ENCODE results near the gene CHIC1. TPM values are rescaled to one million over a fixed set of nuclear protein-coding genes. Genes with fewer than 3 reads are reported as not detected.
"Not testable (repeated sequence)": the region's sequence is repeated elsewhere in the genome, so short reads cannot be mapped to it uniquely, and the experiment has no call there.

CHIC1 gene
- total RNA-seq, 1 donor from 2014 or later = 5.6 TPM

- no peak overlapping the region for H3K4me3 Mint-ChIP-seq (ENCODE audit: unreplicated experiment)
- no peaks in the 10 kb centered on the region for H3K9me3 Mint-ChIP-seq (ENCODE audit: unreplicated experiment)
- peaks cover 2% of the 10 kb centered on the region for H3K4me1 Mint-ChIP-seq (ENCODE audit: low read depth, unreplicated experiment)
- no peak for DNase-seq
- TF ChIP-seq CTCF (IDR thresholded peaks at IDR 0.05; ENCODE audit: partially characterized antibody, unreplicated experiment) = no peak
- H3K27me3 Mint-ChIP-seq (ENCODE audit: unreplicated experiment) = peaks cover 1% of the 10 kb centered on the region
- peaks cover 20% of the 10 kb centered on the region for H3K36me3 Mint-ChIP-seq (ENCODE audit: unreplicated experiment)
- no peak overlapping the region for H3K27ac Mint-ChIP-seq (ENCODE audit: unreplicated experiment)
Measured at GRCh38 chrX:73615022-73615421, 52.0 kb downstream of the CHIC1 start.

DNA sequence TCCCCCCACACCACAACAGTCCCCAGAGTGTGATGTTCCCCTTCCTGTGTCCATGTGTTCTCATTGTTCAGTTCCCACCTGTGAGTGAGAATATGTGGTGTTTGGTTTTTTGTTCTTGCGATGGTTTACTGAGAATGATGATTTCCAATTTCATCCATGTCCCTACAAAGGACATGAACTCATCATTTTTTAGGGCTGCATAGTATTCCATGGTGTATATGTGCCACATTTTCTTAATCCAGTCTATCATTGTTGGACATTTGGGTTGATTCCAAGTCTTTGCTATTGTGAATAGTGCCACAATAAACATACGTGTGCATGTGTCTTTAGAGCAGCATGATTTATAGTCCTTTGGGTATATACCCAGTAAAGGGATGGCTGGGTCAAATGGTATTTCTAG lies 78.7 kb downstream of the CHIC1 start:
- H3K4me1 Mint-ChIP-seq (ENCODE audit: low read depth, unreplicated experiment); H3K27ac Mint-ChIP-seq (ENCODE audit: unreplicated experiment); H3K27me3 Mint-ChIP-seq (ENCODE audit: unreplicated experiment); H3K9me3 Mint-ChIP-seq (ENCODE audit: unreplicated experiment); DNase-seq; H3K4me3 Mint-ChIP-seq (ENCODE audit: unreplicated experiment): not testable (repeated sequence)
- peaks cover 24% of the 10 kb centered on the region for H3K36me3 Mint-ChIP-seq (ENCODE audit: unreplicated experiment)

DNA sequence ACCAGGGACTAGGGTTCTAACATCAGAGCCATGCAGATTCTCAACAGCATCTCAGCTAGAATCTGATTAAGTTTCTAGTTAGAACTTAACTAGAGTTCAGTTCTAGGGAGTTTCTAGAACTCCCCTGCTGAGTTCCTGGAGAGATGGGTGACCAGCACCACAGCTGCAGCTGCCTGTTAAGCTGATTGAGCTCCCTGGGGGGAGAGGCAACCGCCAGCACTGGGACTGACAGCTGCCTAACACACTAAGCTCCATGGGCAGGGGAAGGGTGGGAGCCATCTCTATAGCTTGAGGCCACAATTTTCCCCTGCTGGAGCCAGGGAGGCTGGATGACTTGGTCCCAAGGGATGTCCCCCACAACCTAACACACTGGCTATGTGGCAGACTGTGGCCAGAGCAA lies 84.2 kb downstream of the CHIC1 start:
- peaks cover 12% of the 10 kb centered on the region for H3K36me3 Mint-ChIP-seq (ENCODE audit: unreplicated experiment)
- no peak for DNase-seq
- H3K27ac Mint-ChIP-seq (ENCODE audit: unreplicated experiment) = no peak overlapping the region
- H3K27me3 Mint-ChIP-seq (ENCODE audit: unreplicated experiment) = peaks cover 1% of the 10 kb centered on the region
- H3K4me3 Mint-ChIP-seq (ENCODE audit: unreplicated experiment) = no peak overlapping the region
- peaks cover 3% of the 10 kb centered on the region for H3K9me3 Mint-ChIP-seq (ENCODE audit: unreplicated experiment)
- no peaks in the 10 kb centered on the region for H3K4me1 Mint-ChIP-seq (ENCODE audit: low read depth, unreplicated experiment)
- TF ChIP-seq CTCF (IDR thresholded peaks at IDR 0.05; ENCODE audit: partially characterized antibody, unreplicated experiment) = no peak

- Mint-ChIP-seq H3K4me3 (ENCODE audit: unreplicated experiment) (no peak overlapping the region), H3K27ac (ENCODE audit: unreplicated experiment) (no peak overlapping the region), H3K36me3 (ENCODE audit: unreplicated experiment) (peaks cover 12% of the 10 kb centered on the region), H3K27me3 (ENCODE audit: unreplicated experiment) (peaks cover 1% of the 10 kb centered on the region), H3K4me1 (ENCODE audit: low read depth, unreplicated experiment) (no peaks in the 10 kb centered on the region), H3K9me3 (ENCODE audit: unreplicated experiment) (peaks cover 3% of the 10 kb centered on the region)
- DNase-seq = no peak
- TF ChIP-seq CTCF (IDR thresholded peaks at IDR 0.05; ENCODE audit: partially characterized antibody, unreplicated experiment) = no peak
Measured at GRCh38 chrX:73647632-73648322, 84.8 kb downstream of the CHIC1 start.

- not testable (repeated sequence) for H3K27me3 Mint-ChIP-seq (ENCODE audit: unreplicated experiment); H3K4me1 Mint-ChIP-seq (ENCODE audit: low read depth, unreplicated experiment)
Measured at GRCh38 chrX:73661322-73661721, 98.3 kb downstream of the CHIC1 start.

GRCh38 chrX:73668779-73669178 lies 105.8 kb downstream of the CHIC1 start:
- TF ChIP-seq CTCF (IDR thresholded peaks at IDR 0.05; ENCODE audit: partially characterized antibody, unreplicated experiment) = no peak
- Mint-ChIP-seq H3K4me3 (ENCODE audit: unreplicated experiment) (no peak overlapping the region), H3K27ac (ENCODE audit: unreplicated experiment) (no peak overlapping the region), H3K4me1 (ENCODE audit: low read depth, unreplicated experiment) (no peaks in the 10 kb centered on the region), H3K9me3 (ENCODE audit: unreplicated experiment) (peaks cover 7% of the 10 kb centered on the region), H3K27me3 (ENCODE audit: unreplicated experiment) (peaks cover 2% of the 10 kb centered on the region), H3K36me3 (ENCODE audit: unreplicated experiment) (peaks cover 15% of the 10 kb centered on the region)
- no peak for DNase-seq

More at GRCh38 chrX:73661322-73661721, 98.3 kb downstream of the CHIC1 start:
- not testable (repeated sequence) for H3K36me3 Mint-ChIP-seq (ENCODE audit: unreplicated experiment); H3K4me3 Mint-ChIP-seq (ENCODE audit: unreplicated experiment); H3K27ac Mint-ChIP-seq (ENCODE audit: unreplicated experiment); H3K9me3 Mint-ChIP-seq (ENCODE audit: unreplicated experiment); DNase-seq

All from glutamatergic neuron (in vitro differentiated cells).